BLaER1 treated with 17β-estradiol and CSF1 and Interleukin-3, amounts not matched to agents 10 nM and 100 nM (cell line): Measurements from ENCODE around the gene SLC25A21.

Experiments
- H3K27ac ChIP-seq, 11 experiments: shearing (Covaris generic); formaldehyde crosslinking; 2 replicates each; pipeline ENCODE4 v1.8.1; 2022
- H3K27me3 ChIP-seq, 11 experiments: shearing (Covaris generic); formaldehyde crosslinking; 2 replicates each; pipeline ENCODE4 v1.8.1; 2022
- H3K36me3 ChIP-seq, 11 experiments: shearing (Covaris generic); formaldehyde crosslinking; 2 replicates each; pipeline ENCODE4 v1.8.1; 2022
- H3K4me1 ChIP-seq, 10 experiments: shearing (Covaris generic); formaldehyde crosslinking; 2 replicates each; pipeline ENCODE4 v1.8.1; 2022
- H3K4me2 ChIP-seq, 11 experiments: shearing (Covaris generic); formaldehyde crosslinking; 2 replicates each; pipeline ENCODE4 v1.8.1; 2022
- H3K4me3 ChIP-seq, 10 experiments: shearing (Covaris generic); formaldehyde crosslinking; 2 replicates each; pipeline ENCODE4 v1.8.1; 2022
- H3K9ac ChIP-seq, 11 experiments: shearing (Covaris generic); formaldehyde crosslinking; 2 replicates each; pipeline ENCODE4 v1.8.1; 2022
- H3K9me3 ChIP-seq, 11 experiments: shearing (Covaris generic); formaldehyde crosslinking; replicated peaks in 1 of 11; 2 replicates each; pipeline ENCODE4 v1.8.1; 2022
- H4K20me1 ChIP-seq, 11 experiments: shearing (Covaris generic); formaldehyde crosslinking; 2 replicates each; pipeline ENCODE4 v1.8.1; 2022
- Cebpa-rat ChIP-seq, 11 experiments: shearing (Covaris generic); IDR thresholded peaks; 2 replicates each; pipeline ENCODE4 v1.8.1; 2022

Gene SLC25A21

GRCh38 chr14:37133284-37133913, 39.0 kb downstream of the SLC25A21 start:
- H3K27me3 ChIP-seq = no peaks in the 10 kb centered on the region
- H3K4me2 ChIP-seq = no peak overlapping the region
- no peak for TF ChIP-seq Cebpa-rat (IDR thresholded peaks at IDR 0.05)
- H3K4me1 ChIP-seq = no peaks in the 10 kb centered on the region
- no peak overlapping the region for H3K9ac ChIP-seq
- H3K9me3 ChIP-seq = no peaks in the 10 kb centered on the region
- H3K4me3 ChIP-seq = no peak overlapping the region
- no peaks in the 10 kb centered on the region for H4K20me1 ChIP-seq
- no peak overlapping the region for H3K27ac ChIP-seq
- H3K36me3 ChIP-seq = no peaks in the 10 kb centered on the region

GRCh38 chr14:37131205-37131604, 41.2 kb downstream of the SLC25A21 start:
- Histone ChIP-seq H3K4me2 (no peak overlapping the region), H3K4me3 (no peak overlapping the region), H3K36me3 (no peaks in the 10 kb centered on the region), H3K9ac (no peak overlapping the region), H3K4me1 (no peaks in the 10 kb centered on the region), H3K27ac (no peak overlapping the region), H3K9me3 (no peaks in the 10 kb centered on the region), H4K20me1 (no peaks in the 10 kb centered on the region), H3K27me3 (no peaks in the 10 kb centered on the region)
- no peak for TF ChIP-seq Cebpa-rat (IDR thresholded peaks at IDR 0.05)

- Histone ChIP-seq H3K27ac (no peak overlapping the region), H3K36me3 (no peaks in the 10 kb centered on the region), H3K27me3 (no peaks in the 10 kb centered on the region), H3K9ac (no peak overlapping the region), H4K20me1 (no peaks in the 10 kb centered on the region), H3K4me1 (no peaks in the 10 kb centered on the region), H3K4me3 (no peak overlapping the region), H3K9me3 (no peaks in the 10 kb centered on the region), H3K4me2 (no peak overlapping the region)
- no peak for TF ChIP-seq Cebpa-rat (IDR thresholded peaks at IDR 0.05)
These were observed 43.4 kb downstream of the SLC25A21 start for GRCh38 chr14:37129047-37129446.

GRCh38 chr14:37124614-37125013, 47.8 kb downstream of the SLC25A21 start:
- no peak overlapping the region for H3K4me2 ChIP-seq

GRCh38 chr14:37122919-37123639, 49.3 kb downstream of the SLC25A21 start:
- H3K27me3 ChIP-seq = no peaks in the 10 kb centered on the region
- H3K4me2 ChIP-seq = no peak overlapping the region
- H3K4me3 ChIP-seq = no peak overlapping the region
- no peak overlapping the region for H3K9ac ChIP-seq
- no peak overlapping the region for H3K27ac ChIP-seq
- H4K20me1 ChIP-seq = no peaks in the 10 kb centered on the region
- H3K9me3 ChIP-seq = peaks cover 0 to 13% (median 0%) of the 10 kb centered on the region in 11 experiments; a peak in 6 of 22 replicates
- no peaks in the 10 kb centered on the region for H3K36me3 ChIP-seq
- no peak for TF ChIP-seq Cebpa-rat (IDR thresholded peaks at IDR 0.05)
- no peaks in the 10 kb centered on the region for H3K4me1 ChIP-seq

More at GRCh38 chr14:37124614-37125013, 47.8 kb downstream of the SLC25A21 start:
- Histone ChIP-seq H3K27ac (no peak overlapping the region), H3K9ac (no peak overlapping the region), H3K9me3 (no peaks in the 10 kb centered on the region), H3K36me3 (no peaks in the 10 kb centered on the region), H3K4me3 (no peak overlapping the region), H4K20me1 (no peaks in the 10 kb centered on the region), H3K4me1 (no peaks in the 10 kb centered on the region), H3K27me3 (no peaks in the 10 kb centered on the region)
- TF ChIP-seq Cebpa-rat (IDR thresholded peaks at IDR 0.05) = no peak

GRCh38 chr14:37122288-37122687, 50.1 kb downstream of the SLC25A21 start:
- peaks cover 0 to 13% (median 0%) of the 10 kb centered on the region in 11 experiments; a peak in 6 of 22 replicates for H3K9me3 ChIP-seq
- H3K9ac ChIP-seq = no peak overlapping the region
- H3K4me3 ChIP-seq = no peak overlapping the region
- H3K27ac ChIP-seq = no peak overlapping the region
- H3K4me1 ChIP-seq = no peaks in the 10 kb centered on the region
- H4K20me1 ChIP-seq = no peaks in the 10 kb centered on the region
- TF ChIP-seq Cebpa-rat (IDR thresholded peaks at IDR 0.05) = no peak
- no peaks in the 10 kb centered on the region for H3K27me3 ChIP-seq
- no peak overlapping the region for H3K4me2 ChIP-seq
- no peaks in the 10 kb centered on the region for H3K36me3 ChIP-seq

- TF ChIP-seq Cebpa-rat (IDR thresholded peaks at IDR 0.05) = no peak
- no peaks in the 10 kb centered on the region for H3K4me1 ChIP-seq
- no peak overlapping the region for H3K9ac ChIP-seq
- H3K27me3 ChIP-seq = no peaks in the 10 kb centered on the region
- no peak overlapping the region for H3K4me3 ChIP-seq
- peaks cover 0 to 13% (median 0%) of the 10 kb centered on the region in 11 experiments; a peak in 6 of 22 replicates for H3K9me3 ChIP-seq
- H3K27ac ChIP-seq = no peak overlapping the region
- no peak overlapping the region for H3K4me2 ChIP-seq
- no peaks in the 10 kb centered on the region for H4K20me1 ChIP-seq
- H3K36me3 ChIP-seq = no peaks in the 10 kb centered on the region
These were observed 53.6 kb downstream of the SLC25A21 start for GRCh38 chr14:37118673-37119366.

GRCh38 chr14:37116933-37117849, 55.2 kb downstream of the SLC25A21 start:
- Histone ChIP-seq H3K36me3 (no peaks in the 10 kb centered on the region), H3K9ac (no peak overlapping the region), H4K20me1 (no peaks in the 10 kb centered on the region), H3K27ac (no peak overlapping the region), H3K4me2 (no peak overlapping the region), H3K9me3 (peaks cover 0 to 13% (median 0%) of the 10 kb centered on the region in 11 experiments; a peak in 6 of 22 replicates), H3K4me3 (no peak overlapping the region), H3K4me1 (no peaks in the 10 kb centered on the region), H3K27me3 (no peaks in the 10 kb centered on the region)
- TF ChIP-seq Cebpa-rat (IDR thresholded peaks at IDR 0.05) = no peak

GRCh38 chr14:37115406-37115805, 57.0 kb downstream of the SLC25A21 start:
- H3K4me2 ChIP-seq = no peak overlapping the region
- no peaks in the 10 kb centered on the region for H3K4me1 ChIP-seq
- H3K9ac ChIP-seq = no peak overlapping the region
- H3K9me3 ChIP-seq = peaks cover 0 to 13% (median 0%) of the 10 kb centered on the region in 11 experiments; a peak in 6 of 22 replicates
- H3K4me3 ChIP-seq = no peak overlapping the region
- H3K27ac ChIP-seq = no peak overlapping the region
- TF ChIP-seq Cebpa-rat (IDR thresholded peaks at IDR 0.05) = no peak
- no peaks in the 10 kb centered on the region for H3K27me3 ChIP-seq
- no peaks in the 10 kb centered on the region for H3K36me3 ChIP-seq
- no peaks in the 10 kb centered on the region for H4K20me1 ChIP-seq
